Psoas muscle (tissue), 8 donors: ENCODE results near the gene ROBO1. TPM values are rescaled to one million over a fixed set of nuclear protein-coding genes. Genes with fewer than 3 reads are reported as not detected.

ENCODE experiments used
- ATAC-seq, 4 donors: fragments of 200-7000 bp; cut with Tn5 transposase; one replicate each; pipeline ENCODE4 v1.9.1; 2020; ENCODE audit warnings: moderate library complexity in 3 of 4, mild to moderate bottlenecking in 2 of 4
- DNase-seq, 2 donors: peaks; one replicate each; pipeline ENCODE4 v3.0.0-alpha.2; 2020
- H3K27ac ChIP-seq: fragments of 200-600 bp; one replicate; pipeline ENCODE4 v1.8.0; 2022
- H3K27me3 ChIP-seq, 3 donors: fragments of 200-600 bp in 1 of 3; one replicate each; pipeline versions ENCODE4 v1.6.1 to v1.8.0; 2013 to 2022; ENCODE audit warnings: low read length in 2 of 3, mild to moderate bottlenecking in 2 of 3, moderate library complexity in 1 of 3; ENCODE audit not compliant: insufficient read depth in 3 of 3
- H3K36me3 ChIP-seq, 2 donors: fragments of 200-600 bp in 1 of 2; one replicate each; pipeline versions ENCODE4 v1.6.1 to v1.8.0; 2013 to 2022; ENCODE audit warnings: low read depth in 1 of 2, mild to moderate bottlenecking in 1 of 2, moderate library complexity in 1 of 2; ENCODE audit not compliant: insufficient read depth in 1 of 2
- H3K4me1 ChIP-seq: fragments of 200-600 bp; one replicate; pipeline ENCODE4 v1.8.0; 2022
- H3K4me3 ChIP-seq: fragments of 200-600 bp; one replicate; pipeline ENCODE4 v1.8.0; 2022; ENCODE audit warnings: mild to moderate bottlenecking
- H3K9me3 ChIP-seq: fragments of 200-600 bp; one replicate; pipeline ENCODE4 v1.8.0; 2022
- CTCF ChIP-seq: fragments of 200-600 bp; IDR thresholded peaks from one replicate; pipeline ENCODE4 v1.8.0; 2022; ENCODE audit warnings: antibody characterized with exemption
- WGBS, 3 donors: extraction: QIAGEN DNeasy Blood & Tissue Kit; methylation state at CpG; one replicate each; pipeline versions ENCODE4 v1.1.6 to v1.1.7; 2013; 5-methylcytosine and 5-hydroxymethylcytosine counted together
- intact Hi-C, 2 donors: fragments of 100-400 bp; cut with DNase I; formaldehyde crosslinking; loops; one replicate each; pipeline versions ENCODE4 v1.11.0 to v1.14.2; 2022
- polyA plus RNA-seq, 3 donors: library from polyadenylated mRNA; stranded (reverse); fragments of 200-250 nt; gene quantifications; one replicate each; pipeline ENCODE4 v1.2.3, GENCODE V29; 2013
- total RNA-seq, 4 donors: library from RNA; stranded (reverse); fragmentation: NEBNext Ultra II Directional in 2 of 4; extraction: Animal tissue kit (Norgen Biotek cat#: 25700) in 2 of 4; gene quantifications; one replicate each; pipeline versions ENCODE4 v1.2.1 to v1.2.4, GENCODE V29; 2021 to 2023
- donor health status: healthy with polysubstance abuse.
- donor health status: DM: no; HTN: no; CAD: no; lungs with moderate emphysema.
- donor health status: Bipolar disorder and iron deficiency.
- donor health status: healthy.
- donor health status: DM: yes; HTN: yes; CAD: no.
- donor health status: DM: no; HTN: no; CAD: no.
- donor health status: DM: no; HTN: no; CAD: no.
- donor health status: DM: yes; HTN: yes; CAD: no.

The ROBO1 gene
- total and polyA plus RNA-seq, 7 donors = 0.52 to 14.0 (median 4.9) TPM

DNA sequence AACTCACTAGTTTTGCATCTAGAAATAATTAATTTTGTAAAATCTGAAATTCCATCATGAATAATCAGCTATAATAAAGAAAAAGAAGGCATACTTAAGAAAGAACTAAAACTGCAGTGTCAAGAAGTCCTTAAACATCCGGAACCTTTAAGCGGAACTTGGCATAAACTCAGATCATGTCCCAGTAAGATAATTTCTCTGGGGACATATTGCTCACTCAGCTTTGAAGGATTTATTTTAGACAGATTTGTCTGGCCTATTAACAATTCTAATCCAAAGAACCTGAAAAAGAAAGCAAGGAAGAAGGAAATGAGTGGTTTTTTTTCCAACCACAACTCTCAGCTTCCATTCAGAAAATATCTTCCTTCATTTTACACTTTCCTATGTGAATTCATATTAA lies 850.3 kb downstream of the ROBO1 start:
- intact Hi-C loops = no loop called here
- ATAC-seq = no peak
- WGBS, 3 donors = 47 to 73% (median 63%) methylated on average over 2 of the region's 2 CpGs

GRCh38 chr3:78913711-78914110 lies 854.1 kb downstream of the ROBO1 start:
- ATAC-seq (no peak), DNase-seq (no peak)
- H3K4me1 ChIP-seq = no peaks in the 10 kb centered on the region
- no peaks in the 10 kb centered on the region for H3K36me3 ChIP-seq
- no peak overlapping the region for H3K4me3 ChIP-seq
- H3K27me3 ChIP-seq = no peaks in the 10 kb centered on the region
- no peak for TF ChIP-seq CTCF
- WGBS, 3 donors = 46 to 56% (median 56%) methylated on average over 2 of the region's 2 CpGs
- H3K9me3 ChIP-seq = no peaks in the 10 kb centered on the region
- intact Hi-C loops = no loop called here
- no peak overlapping the region for H3K27ac ChIP-seq

More for the DNA sequence above, 850.3 kb downstream of the ROBO1 start:
- Histone ChIP-seq H3K4me1 (no peaks in the 10 kb centered on the region), H3K27me3 (no peaks in the 10 kb centered on the region), H3K36me3 (no peaks in the 10 kb centered on the region), H3K27ac (no peak overlapping the region), H3K9me3 (no peaks in the 10 kb centered on the region), H3K4me3 (no peak overlapping the region)
- no peak for DNase-seq
- no peak for TF ChIP-seq CTCF

DNA sequence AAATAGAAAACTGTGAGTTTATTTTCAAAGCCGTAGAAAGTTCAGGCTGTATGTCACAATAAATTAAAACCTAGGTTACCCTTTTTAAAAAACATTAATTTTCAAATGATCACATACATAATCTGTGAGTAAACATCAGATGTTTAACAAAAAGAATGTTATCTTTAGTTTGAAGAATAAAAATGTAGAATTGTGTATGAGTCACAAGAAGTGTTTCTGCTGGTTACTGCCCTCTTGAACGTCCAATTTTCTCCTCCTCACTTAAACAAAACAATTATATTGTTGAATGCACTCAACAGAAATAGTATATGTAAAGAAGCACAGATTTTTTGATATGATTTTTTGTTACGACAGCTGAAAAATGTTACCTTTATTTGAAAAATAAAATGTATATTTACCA lies 855.1 kb downstream of the ROBO1 start:
- H3K27me3 ChIP-seq = no peaks in the 10 kb centered on the region
- ATAC-seq (no peak), DNase-seq (no peak)
- no peaks in the 10 kb centered on the region for H3K4me1 ChIP-seq
- no peak for TF ChIP-seq CTCF
- 89 to 91% (median 90%) methylated on average over 3 of the region's 3 CpGs for WGBS, 3 donors
- H3K9me3 ChIP-seq = no peaks in the 10 kb centered on the region
- no peak overlapping the region for H3K4me3 ChIP-seq
- no peaks in the 10 kb centered on the region for H3K36me3 ChIP-seq
- intact Hi-C loops = no loop called here
- no peak overlapping the region for H3K27ac ChIP-seq

- intact Hi-C loops = no loop called here
- H3K36me3 ChIP-seq = no peaks in the 10 kb centered on the region
- WGBS, 3 donors = 57 to 63% (median 61%) methylated on average over 5 of the region's 5 CpGs
- no peaks in the 10 kb centered on the region for H3K9me3 ChIP-seq
- H3K4me3 ChIP-seq = no peak overlapping the region
- H3K27ac ChIP-seq = no peak overlapping the region
- ATAC-seq (no peak), DNase-seq (no peak)
- no peaks in the 10 kb centered on the region for H3K4me1 ChIP-seq
- no peak for TF ChIP-seq CTCF
- no peaks in the 10 kb centered on the region for H3K27me3 ChIP-seq
Observed at GRCh38 chr3:78912259-78912658, 855.5 kb downstream of the ROBO1 start.

DNA sequence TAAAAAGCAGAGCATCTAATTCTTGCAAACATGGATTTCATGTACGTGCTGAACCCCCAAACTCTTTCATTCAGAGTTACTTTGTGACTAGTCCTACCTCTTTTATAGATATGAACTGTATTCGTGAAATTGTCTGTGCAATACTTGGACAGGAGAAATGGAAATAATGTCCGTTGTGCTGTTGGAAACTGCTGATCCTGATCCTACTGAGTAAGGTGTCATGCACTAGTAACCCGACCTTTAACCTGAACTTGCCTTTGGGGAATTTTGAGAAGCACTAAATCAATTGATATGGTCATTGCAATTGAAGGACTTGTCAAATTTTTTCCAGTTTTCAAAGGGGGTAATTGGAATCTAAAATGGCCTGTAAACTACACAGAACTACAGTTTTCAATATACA lies 856.4 kb downstream of the ROBO1 start:
- TF ChIP-seq CTCF = no peak
- Histone ChIP-seq H3K9me3 (no peaks in the 10 kb centered on the region), H3K4me3 (no peak overlapping the region), H3K4me1 (no peaks in the 10 kb centered on the region), H3K27ac (no peak overlapping the region), H3K27me3 (no peaks in the 10 kb centered on the region), H3K36me3 (no peaks in the 10 kb centered on the region)
- intact Hi-C loops = no loop called here
- DNase-seq = no peak
- ATAC-seq = no peak
- 63 to 76% (median 74%) methylated on average over 4 of the region's 4 CpGs for whole genome bisulfite sequencing, 3 donors
